ENCODE data around the gene LSM2. TPM values are rescaled to one million over a fixed set of nuclear protein-coding genes. Genes with fewer than 3 reads are reported as not detected.
A peak's percentile ranks its signal among the peaks of the same experiment; 100 is the strongest.

Gene LSM2
- total and polyA plus RNA-seq, 9 of the 15 experiments (the other 6 are each of a cell fraction or from before 2014, with no cell fraction given) = 154 to 407 (median 223) TPM

GRCh38 chr6:31815025-31815838 lies 8.5 kb upstream of the LSM2 start, which contains the start of the genes HSPA1A and HSPA1L (continued):
- TF ChIP-seq ATF4 (CRISPR knock-in tag; IDR thresholded peaks at IDR 0.05) (peak; percentile 79), RERE (CRISPR knock-in tag; IDR thresholded peaks at IDR 0.05; ENCODE audit: borderline replicate concordance) (0 out of 2 replicates have a peak, but pooled peaks have one; percentile 85), ZC3H4 (CRISPR knock-in tag; IDR thresholded peaks at IDR 0.05; ENCODE audit: borderline replicate concordance) (peak; percentile 97; the same call in 1 of the 2 replicates), NCOA6 (IDR thresholded peaks at IDR 0.05) (no peak), DPF2 (IDR thresholded peaks at IDR 0.05) (no peak), CBFB (CRISPR knock-in tag; IDR thresholded peaks at IDR 0.05) (0 out of 2 replicates have a peak, but pooled peaks have one; percentile 53), PHTF2 (CRISPR knock-in tag; IDR thresholded peaks at IDR 0.05) (peak; percentile 98; the same call in 1 of the 2 replicates), TAF1 (IDR thresholded peaks at IDR 0.05; ENCODE audit: control insufficient read depth, extremely low read depth, insufficient read depth, low read length, severe bottlenecking) (peak; percentile 98), MEF2A (IDR thresholded peaks at IDR 0.05; ENCODE audit: control insufficient read depth, low read depth, low read length) (0 out of 2 replicates have a peak, but pooled peaks have one; percentile 38), ZNF75A (CRISPR knock-in tag; IDR thresholded peaks at IDR 0.05) (0 out of 2 replicates have a peak, but pooled peaks have one; percentile 13), BMI1 (IDR thresholded peaks at IDR 0.05; ENCODE audit: low read length) (no peak), PHB2 (IDR thresholded peaks at IDR 0.05; ENCODE audit: low read depth) (no peak), TAF7 (tag; IDR thresholded peaks at IDR 0.05) (peak; percentile 89), TCF15 (CRISPR knock-in tag; IDR thresholded peaks at IDR 0.05) (no peak), ZBTB5 (IDR thresholded peaks at IDR 0.05) (peak; percentile 14; the same call in 1 of the 2 replicates), ILK (tag; IDR thresholded peaks at IDR 0.05; ENCODE audit: borderline replicate concordance, low read depth) (no peak), MAFF (IDR thresholded peaks at IDR 0.05; ENCODE audit: low read length) (no peak; the same call in 1 of the 2 replicates), CHCHD3 (CRISPR knock-in tag; IDR thresholded peaks at IDR 0.05) (peak; percentile 93), ZNF408 (CRISPR knock-in tag; IDR thresholded peaks at IDR 0.05; ENCODE audit: low read depth) (no peak)
